Hepatic stellate cell (primary cell): ENCODE data around the gene EOLA2.
"Not testable (repeated sequence)": the region's sequence is repeated elsewhere in the genome, so short reads cannot be mapped to it uniquely, and the experiment has no call there.

Experiments
- DNase-seq: peaks from one replicate; pipeline ENCODE4 v3.0.0; 2011; ENCODE audit warnings: low spot score

EOLA2 gene

GRCh38 chrX:149932970-149933369 lies 5.3 kb downstream of the EOLA2 start:
- not testable (repeated sequence) for DNase-seq

- not testable (repeated sequence) for DNase-seq
Observed at GRCh38 chrX:149932150-149932549, 6.1 kb downstream of the EOLA2 start.

- not testable (repeated sequence) for DNase-seq
Observed at GRCh38 chrX:149931355-149931754, 6.9 kb downstream of the EOLA2 start.

GRCh38 chrX:149929400-149929799 lies 8.9 kb downstream of the EOLA2 start, which contains the start of gene HSFX4:
HSFX4 (plus strand) TSS chrX:149929573; CDS start chrX:149929645, 72 bp downstream.
- DNase-seq, result not testable (repeated sequence)

GRCh38 chrX:149928635-149929034 lies 9.7 kb downstream of the EOLA2 start:
- DNase-seq, result not testable (repeated sequence)

GRCh38 chrX:149927964-149928258 lies 10.4 kb downstream of the EOLA2 start:
- DNase-seq, result not testable (repeated sequence)

- not testable (repeated sequence) for DNase-seq
Observed at GRCh38 chrX:149927245-149927963, 10.9 kb downstream of the EOLA2 start.

GRCh38 chrX:149924434-149924833 lies 13.9 kb downstream of the EOLA2 start:
- not testable (repeated sequence) for DNase-seq

- DNase-seq, result not testable (repeated sequence)
Observed at GRCh38 chrX:149923836-149924235, 14.5 kb downstream of the EOLA2 start.

- no peak for DNase-seq
Observed at GRCh38 chrX:149916745-149917392, 21.4 kb downstream of the EOLA2 start.

GRCh38 chrX:149910178-149910695 lies 28.1 kb downstream of the EOLA2 start:
- no peak for DNase-seq

- DNase-seq, result no peak
Observed at GRCh38 chrX:149909324-149910177, 28.7 kb downstream of the EOLA2 start.

GRCh38 chrX:149908727-149909126 lies 29.6 kb downstream of the EOLA2 start:
- DNase-seq, result no peak

- DNase-seq, result no peak
Observed at GRCh38 chrX:149908308-149908707, 30.0 kb downstream of the EOLA2 start.

- DNase-seq, result no peak
Observed at GRCh38 chrX:149903889-149904748, 34.2 kb downstream of the EOLA2 start.

GRCh38 chrX:149898554-149898953 lies 39.7 kb downstream of the EOLA2 start:
- DNase-seq, result no peak

- DNase-seq, result not testable (repeated sequence)
Observed at GRCh38 chrX:149890828-149891227, 47.5 kb downstream of the EOLA2 start.
